HG03135 (cell line): ENCODE measurements around the gene CYB5A.

Source experiments
- ATAC-seq: cut with Tn5 transposase; IDR thresholded peaks from one replicate; pipeline ENCODE4 v1.9.1; 2021; ENCODE audit warnings: mild to moderate bottlenecking, moderate library complexity; ENCODE audit not compliant: unreplicated experiment

Gene CYB5A

GRCh38 chr18:74219056-74219455 lies 72.7 kb downstream of the CYB5A start:
- no peak for ATAC-seq

- no peak for ATAC-seq
These were observed 74.2 kb downstream of the CYB5A start for GRCh38 chr18:74217476-74218143.

- no peak for ATAC-seq
These were observed 75.1 kb downstream of the CYB5A start for GRCh38 chr18:74216661-74217110.

- no peak for ATAC-seq
These were observed 75.9 kb downstream of the CYB5A start for GRCh38 chr18:74215863-74216262.

- no peak for ATAC-seq
These were observed 78.3 kb downstream of the CYB5A start for GRCh38 chr18:74213429-74213828.

GRCh38 chr18:74204526-74205152 lies 87.1 kb downstream of the CYB5A start:
- ATAC-seq, result no peak

- no peak for ATAC-seq
These were observed 88.0 kb downstream of the CYB5A start for GRCh38 chr18:74203811-74204210.
